NOMO-1 (cell line): ENCODE results near the gene KRTAP4-1.
"Not testable (repeated sequence)": the region's sequence is repeated elsewhere in the genome, so short reads cannot be mapped to it uniquely, and the experiment has no call there.

Experiments
- DNase-seq, 2 experiments: peaks; one replicate each; lab custom pipeline; 2025; ENCODE audit not compliant: unreplicated experiment in 2 of 2; lab: John Stamatoyannopoulos, UW

The KRTAP4-1 gene

DNA sequence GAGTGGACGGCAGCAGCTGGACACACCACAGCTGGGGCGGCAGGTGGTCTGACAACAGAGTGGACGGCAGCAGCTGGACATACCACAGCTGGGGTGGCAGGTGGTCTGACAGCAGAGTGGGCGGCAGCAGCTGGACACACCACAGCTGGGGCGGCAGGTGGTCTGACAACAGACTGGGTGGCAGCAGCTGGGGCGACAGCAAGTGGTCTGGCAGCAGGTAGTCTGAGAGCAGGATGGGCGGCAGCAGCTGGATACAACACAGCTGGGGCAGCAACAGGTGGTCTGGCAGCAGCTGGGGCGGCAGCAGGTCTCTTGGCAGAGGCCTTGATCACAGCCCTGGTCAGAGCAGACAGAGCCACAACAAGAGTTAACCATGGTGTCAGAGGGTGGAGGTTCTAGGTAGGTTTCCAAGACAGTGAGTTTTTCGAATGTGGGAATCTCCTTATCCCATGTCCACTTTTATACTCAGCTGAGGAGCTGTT is at the start of gene KRTAP4-1:
TSS of gene KRTAP4-1 (minus strand) at position 432 of the 482 bp plus-strand sequence. CDS start at position 375, 57 bp downstream.
- no peak for DNase-seq

DNA sequence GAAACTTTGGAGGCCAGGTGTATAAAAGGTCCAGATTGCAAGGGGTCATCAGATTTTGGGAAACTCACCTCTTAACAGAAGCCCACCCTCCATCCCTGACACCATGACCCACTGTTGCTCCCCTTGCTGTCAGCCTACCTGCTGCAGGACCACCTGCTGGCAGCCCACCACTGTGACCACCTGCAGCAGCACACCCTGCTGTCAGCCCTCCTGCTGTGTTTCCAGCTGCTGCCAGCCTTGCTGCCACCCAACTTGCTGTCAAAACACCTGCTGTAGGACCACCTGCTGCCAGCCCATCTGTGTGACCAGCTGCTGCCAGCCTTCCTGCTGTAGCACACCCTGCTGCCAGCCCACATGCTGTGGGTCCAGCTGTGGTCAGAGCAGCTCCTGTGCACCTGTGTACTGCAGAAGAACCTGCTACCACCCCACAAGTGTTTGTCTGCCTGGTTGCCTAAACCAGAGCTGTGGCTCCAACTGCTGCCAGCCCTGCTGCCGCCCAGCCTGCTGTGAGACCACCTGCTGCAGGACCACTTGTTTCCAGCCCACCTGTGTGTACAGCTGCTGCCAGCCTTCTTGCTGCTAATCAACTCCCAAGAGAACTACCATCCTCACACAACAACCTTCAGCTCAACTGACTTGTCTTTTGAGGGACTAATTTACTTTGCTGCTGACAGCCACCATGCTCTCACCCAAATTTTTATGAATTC is 47.8 kb upstream of the KRTAP4-1 start, which contains the start of gene KRTAP9-3:
TSS of gene KRTAP9-3 (plus strand) at position 51 of the 707 bp plus-strand sequence. CDS start at position 104, 53 bp downstream.
- not testable (repeated sequence) for DNase-seq

DNA sequence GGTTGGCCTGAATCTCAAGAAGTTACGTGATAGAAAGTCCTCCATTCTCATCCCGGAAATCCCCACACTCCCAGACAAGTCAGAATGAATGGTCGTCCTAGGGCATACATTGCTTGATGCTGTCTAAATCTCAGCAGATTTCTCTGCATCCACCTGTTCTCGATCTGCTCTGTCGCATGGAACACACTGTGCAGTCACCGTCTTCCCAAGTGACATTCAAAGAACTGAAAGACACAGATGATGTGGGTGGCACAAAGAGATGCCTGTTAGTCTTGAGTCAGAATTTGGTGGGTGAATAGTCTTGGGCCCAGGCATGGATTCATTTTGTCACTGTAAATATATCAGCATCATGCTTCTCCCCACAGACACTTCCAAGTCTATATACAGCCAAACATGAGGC is 47.0 kb upstream of the KRTAP4-1 start:
- no peak for DNase-seq

DNA sequence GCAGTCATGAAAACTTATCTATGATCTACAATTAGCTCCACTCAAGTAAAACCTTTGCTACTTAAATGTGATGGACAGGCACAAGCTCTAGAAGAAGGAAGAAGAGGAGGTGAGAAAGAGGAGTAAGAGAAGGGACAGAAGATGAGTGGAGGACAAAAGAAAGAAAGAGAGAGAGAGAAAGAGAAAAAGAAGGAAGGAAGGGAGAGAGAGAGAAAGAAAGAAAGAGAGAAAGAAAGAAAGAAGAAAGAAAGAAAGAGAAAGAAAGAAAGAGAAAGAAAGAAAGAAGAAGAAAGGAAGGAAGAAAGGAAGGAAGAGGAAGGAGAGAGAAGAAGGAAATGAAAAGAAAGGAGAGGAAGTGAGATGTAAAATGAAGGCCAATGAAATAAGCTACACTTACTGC is 45.4 kb upstream of the KRTAP4-1 start:
- no peak for DNase-seq

DNA sequence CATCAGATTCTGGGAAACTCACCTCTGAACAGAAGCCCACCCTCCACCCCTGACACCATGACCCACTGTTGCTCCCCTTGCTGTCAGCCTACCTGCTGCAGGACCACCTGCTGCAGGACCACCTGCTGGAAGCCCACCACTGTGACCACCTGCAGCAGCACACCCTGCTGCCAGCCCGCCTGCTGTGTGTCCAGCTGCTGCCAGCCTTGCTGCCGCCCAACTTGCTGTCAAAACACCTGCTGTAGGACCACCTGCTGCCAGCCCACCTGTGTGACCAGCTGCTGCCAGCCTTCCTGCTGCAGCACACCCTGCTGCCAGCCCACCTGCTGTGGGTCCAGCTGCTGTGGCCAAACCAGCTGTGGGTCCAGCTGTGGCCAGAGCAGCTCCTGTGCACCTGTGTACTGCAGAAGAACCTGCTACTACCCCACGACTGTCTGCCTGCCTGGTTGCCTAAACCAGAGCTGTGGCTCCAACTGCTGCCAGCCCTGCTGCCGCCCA is 41.9 kb upstream of the KRTAP4-1 start, which contains the start of gene KRTAP9-2:
TSS of gene KRTAP9-2 (plus strand) at position 51 of the 498 bp plus-strand sequence. CDS start at position 58, 7 bp downstream.
- DNase-seq: not testable (repeated sequence)

DNA sequence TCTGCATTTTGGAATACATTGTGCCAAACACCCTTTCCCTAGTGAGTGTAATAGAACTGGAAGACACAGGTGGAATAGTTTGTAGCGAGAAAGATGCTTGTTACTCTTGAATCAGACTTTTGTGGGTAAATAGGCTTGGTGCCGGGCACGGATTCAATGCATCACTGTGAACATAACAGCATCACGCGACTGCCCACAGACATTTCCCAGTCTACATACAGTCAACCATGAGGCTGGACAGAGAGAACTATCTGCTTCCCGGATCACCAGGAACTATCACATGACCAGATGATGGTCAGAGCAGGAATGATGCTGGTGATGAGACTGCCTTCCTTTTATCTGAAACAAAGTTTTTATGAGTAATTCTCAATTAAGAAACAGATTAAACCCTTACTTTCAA is 41.3 kb upstream of the KRTAP4-1 start:
- DNase-seq: no peak

DNA sequence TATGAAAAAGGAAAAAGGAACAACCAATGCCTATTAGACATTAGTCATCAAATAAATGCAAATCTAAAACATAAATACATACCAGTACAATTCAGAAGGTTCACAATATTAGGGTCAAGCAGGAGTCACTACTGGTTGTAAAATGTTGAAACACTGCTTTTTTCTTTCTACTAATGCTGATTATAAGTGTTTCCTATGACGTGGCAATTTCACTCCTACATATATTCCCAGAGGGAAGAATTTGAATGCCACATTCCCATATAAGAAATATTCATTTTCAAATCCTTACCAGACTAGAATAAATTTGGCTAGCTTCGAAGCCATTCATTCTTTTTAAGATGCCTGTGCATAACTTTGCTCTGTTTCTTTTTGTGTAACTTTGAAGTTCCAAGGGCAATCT is 39.1 kb upstream of the KRTAP4-1 start:
- no peak for DNase-seq

DNA sequence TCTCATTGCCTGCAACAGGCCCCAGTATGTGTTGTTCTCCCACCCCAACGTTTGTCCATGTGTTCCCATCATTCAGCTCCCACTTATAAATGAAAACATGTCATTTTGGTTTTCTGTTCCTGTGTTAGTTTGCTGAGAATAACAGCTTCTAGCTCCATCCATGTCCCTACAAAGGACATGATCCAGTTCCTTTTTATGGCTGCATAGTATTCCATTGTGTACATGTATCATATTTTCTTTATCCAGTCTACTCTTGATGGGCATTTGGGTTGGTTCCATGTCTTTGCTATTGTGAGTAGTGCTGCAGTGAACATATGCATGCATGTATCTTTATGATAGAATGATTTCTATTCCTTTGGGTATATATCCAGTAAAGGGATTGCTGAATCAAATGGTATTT is 31.0 kb upstream of the KRTAP4-1 start:
- DNase-seq: no peak

DNA sequence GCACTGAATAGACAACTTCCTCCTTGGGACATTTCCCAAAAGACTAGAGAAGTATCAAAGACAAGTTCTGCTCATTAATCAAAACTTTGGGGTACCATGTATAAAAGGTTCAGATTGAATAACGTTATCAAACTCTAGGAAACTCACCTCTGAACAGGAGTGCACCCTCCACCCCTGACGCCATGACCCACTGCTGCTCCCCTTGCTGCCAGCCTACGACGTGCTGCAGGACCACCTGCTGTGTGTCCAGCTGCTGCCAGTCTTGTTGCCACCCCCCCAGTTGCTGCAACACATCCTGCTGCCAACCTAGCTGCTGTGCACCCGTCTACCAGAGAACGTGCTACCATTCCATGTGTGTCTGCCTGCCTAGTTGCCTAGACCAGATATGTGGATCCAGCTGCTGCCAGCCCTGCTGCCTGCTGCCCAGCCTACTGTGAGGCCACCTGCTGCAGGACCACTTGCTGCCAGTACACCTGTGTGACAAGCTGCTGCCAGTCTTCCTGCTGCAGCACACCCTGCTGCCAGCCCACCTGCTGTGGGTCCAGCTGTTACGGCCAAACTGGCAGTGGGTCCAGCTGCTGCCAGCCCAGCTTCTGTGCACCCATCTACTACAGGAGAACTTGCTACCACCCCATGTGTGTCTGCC is 27.9 kb upstream of the KRTAP4-1 start:
- no peak for DNase-seq

DNA sequence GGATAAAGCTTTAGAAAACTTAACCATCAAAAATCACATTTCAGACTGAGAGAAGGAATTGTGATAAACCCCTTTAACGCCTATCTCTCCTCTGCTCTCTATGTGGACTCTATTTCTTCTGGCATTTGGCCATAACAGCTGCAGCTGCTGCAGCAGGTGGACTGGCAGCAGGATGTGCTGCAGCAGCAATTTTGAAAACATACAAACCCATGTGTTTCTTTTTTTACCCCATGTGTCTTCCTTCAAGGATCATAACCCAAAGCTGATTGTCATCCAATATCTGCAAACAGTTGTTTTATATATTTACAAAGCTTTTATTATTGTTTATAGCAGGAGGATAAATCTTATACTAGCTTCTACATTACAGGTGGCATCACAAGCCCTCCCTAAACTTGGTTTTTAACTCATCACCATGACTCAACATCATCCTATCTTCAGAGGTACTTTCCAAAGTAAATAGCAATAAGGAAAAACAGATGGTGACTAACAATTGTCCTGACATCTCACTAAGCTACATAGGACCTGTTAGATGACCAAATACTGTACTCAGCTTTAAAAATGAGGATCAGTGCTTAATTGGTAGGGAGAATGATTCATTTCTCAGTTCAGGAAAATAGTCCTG is 27.2 kb upstream of the KRTAP4-1 start:
- no peak for DNase-seq

DNA sequence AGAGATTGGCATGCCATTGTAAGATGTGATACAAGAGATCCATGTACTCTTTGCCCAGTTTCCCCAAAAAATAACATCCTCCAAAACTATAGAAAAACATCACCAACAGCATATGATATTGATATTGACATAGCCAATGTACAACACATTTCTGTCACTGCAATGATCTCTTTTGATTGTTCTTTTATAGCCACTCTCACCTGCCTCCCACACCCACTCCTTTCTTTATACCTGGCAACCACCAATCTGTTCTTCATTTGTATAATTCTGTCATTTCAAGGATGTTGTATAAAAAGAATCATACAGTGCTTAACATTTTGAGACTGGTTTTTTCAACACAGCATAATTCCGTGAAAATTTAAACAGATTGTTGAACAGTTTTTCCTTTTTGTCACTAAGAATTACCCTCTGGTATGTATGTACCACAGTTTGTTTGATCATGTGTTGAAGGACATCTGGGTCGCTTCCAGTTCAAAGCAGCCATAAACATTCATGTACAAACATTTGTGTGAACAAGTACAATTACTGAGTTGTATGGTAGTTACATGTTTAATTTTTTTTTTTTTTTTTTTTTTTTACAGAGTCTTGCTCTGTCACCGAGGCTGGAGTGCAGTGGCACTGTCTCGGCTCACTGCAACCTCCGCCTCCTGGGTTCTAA is 14.8 kb upstream of the KRTAP4-1 start:
- DNase-seq: no peak

DNA sequence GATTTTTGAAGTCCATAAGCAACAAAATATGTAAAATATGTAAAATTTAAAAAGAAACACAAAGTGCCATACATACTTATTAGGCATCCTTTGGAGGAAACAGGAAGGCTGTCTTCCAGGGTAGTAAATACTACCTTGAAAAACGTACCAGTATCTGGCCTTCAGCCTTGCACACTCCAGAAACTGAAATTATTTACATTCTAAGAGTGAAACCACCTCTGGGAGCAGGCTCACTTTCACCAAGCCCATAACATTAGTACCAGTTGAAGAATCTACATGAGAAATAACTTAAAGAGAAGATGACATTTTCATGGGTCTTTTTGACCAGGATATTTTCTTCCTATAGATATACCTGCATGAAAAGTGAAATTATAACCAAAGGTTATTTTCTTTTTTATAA is 11.4 kb upstream of the KRTAP4-1 start:
- DNase-seq: no peak

DNA sequence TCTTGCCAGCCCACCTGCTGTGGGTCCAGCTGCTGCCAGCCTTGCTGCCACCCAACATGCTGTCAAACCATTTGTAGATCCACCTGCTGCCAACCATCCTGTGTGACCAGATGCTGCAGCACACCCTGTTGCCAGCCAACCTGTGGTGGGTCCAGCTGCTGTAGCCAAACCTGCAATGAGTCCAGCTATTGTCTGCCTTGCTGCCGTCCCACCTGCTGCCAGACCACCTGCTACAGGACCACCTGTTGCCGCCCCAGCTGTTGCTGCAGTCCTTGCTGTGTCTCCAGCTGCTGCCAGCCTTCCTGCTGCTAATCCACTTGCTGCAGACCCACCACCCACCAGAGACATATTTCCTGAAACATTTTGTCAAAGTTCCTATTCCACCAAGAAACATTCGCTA is 5.6 kb upstream of the KRTAP4-1 start:
- DNase-seq: no peak

DNA sequence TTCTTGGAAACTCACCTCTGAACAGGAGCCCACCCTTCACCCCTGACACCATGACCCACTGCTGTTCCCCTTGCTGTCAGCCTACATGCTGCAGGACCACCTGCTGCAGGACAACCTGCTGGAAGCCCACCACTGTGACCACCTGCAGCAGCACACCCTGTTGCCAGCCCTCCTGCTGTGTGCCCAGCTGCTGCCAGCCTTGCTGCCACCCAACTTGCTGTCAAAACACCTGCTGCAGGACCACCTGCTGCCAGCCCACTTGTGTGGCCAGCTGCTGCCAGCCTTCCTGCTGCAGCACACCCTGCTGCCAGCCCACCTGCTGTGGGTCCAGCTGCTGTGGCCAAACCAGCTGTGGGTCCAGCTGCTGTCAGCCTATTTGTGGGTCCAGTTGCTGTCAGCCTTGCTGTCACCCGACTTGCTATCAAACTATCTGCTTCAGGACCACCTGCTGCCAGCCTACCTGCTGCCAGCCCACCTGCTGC is 5.2 kb upstream of the KRTAP4-1 start, which contains the start of gene KRTAP9-1:
TSS of gene KRTAP9-1 (plus strand) at position 51 of the 482 bp plus-strand sequence. CDS start at position 51, 0 bp downstream.
- DNase-seq: not testable (repeated sequence)

DNA sequence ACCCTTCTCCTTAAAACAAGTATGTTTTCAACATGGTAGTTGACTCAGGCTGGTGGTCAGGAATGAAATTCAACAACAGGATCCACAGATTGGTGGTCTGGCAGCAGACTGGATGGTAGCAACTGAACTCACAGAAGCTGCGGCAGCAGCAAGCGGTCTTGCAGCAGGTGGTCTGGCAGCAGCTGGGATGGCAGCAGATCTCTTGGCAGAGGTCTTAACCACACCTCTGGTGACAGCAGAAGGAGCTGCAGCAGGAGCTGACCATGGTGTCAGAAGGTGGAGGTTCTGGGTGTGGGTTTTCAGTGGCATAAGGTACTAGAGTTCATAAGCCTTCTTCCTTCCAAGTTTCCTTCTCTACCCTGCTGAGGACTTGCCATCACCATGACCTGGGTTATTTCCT is 2.2 kb upstream of the KRTAP4-1 start:
- DNase-seq: no peak

DNA sequence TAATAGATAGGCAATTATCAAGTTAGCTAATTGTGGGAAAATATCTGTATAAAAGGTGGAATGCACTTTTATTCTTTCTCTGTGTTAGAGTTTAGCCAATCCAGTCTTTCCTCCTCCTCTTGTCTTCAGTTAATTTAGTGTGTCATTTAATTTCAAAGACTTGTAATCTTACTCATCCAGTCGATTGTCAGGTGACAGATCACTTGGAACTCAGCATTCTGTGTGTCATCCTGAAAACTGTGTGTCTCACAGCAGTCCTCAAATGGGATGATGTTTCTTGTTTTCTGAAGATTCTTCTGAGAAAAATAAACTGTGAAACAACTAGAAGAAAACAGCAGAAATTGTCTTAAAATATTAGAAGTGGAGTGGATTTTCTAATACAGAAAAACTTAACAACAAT is 290 bp upstream of the KRTAP4-1 start:
- DNase-seq: no peak

DNA sequence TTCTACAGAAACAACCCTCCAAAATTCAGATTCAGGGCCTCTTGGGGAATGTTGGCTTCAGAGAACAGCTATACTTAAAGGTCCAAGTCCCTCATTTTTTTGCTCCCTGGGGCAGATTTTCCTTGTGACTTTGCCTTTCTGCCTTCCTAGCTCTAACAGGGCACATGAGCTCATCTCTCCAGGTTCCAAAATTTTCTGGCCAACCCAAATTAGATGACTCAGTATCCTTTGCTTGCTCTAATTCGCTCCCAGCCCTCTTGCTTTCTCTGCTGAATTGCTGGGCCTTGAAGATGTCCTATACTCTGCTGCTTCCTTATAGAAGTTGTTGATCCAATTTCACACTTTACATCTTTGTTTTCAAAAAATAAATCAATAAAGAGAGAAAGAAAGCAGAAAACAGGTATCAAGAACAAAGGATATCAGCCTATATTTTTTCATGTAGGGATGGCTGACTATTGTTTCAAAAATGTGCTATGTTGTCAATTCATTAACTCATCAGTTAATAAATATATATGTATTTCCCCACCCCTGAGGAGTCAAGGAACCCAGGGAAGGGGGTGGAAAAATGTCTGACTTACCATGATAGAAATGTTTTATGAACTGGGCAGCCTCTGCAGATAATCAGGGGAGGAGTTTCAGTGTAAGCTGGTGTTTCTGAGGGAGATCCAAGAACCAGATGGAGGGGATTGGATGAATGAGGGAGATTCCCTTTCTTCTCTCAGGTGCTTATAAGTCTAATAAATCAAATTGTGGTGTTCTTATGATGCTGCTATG is 5.7 kb downstream of the KRTAP4-1 start:
- no peak for DNase-seq

DNA sequence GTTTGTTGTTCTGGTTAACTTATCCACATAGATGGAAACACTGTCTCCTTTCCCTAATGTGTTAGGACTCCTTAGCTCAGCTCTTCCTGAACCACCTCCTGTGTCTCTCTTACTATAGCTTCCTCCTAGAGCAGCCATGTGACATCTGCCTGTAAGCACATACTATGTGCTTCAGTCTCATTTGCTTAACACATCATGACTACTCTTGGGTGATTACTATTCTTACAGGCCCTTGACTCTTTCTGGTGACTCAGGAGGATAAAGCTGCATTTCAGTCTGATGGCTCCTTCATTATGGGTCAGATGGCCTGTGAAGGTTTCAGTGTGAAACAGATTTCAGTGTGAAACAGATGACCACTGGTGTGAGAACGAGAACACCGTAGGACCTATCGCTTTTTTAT is 6.4 kb downstream of the KRTAP4-1 start:
- DNase-seq: no peak

DNA sequence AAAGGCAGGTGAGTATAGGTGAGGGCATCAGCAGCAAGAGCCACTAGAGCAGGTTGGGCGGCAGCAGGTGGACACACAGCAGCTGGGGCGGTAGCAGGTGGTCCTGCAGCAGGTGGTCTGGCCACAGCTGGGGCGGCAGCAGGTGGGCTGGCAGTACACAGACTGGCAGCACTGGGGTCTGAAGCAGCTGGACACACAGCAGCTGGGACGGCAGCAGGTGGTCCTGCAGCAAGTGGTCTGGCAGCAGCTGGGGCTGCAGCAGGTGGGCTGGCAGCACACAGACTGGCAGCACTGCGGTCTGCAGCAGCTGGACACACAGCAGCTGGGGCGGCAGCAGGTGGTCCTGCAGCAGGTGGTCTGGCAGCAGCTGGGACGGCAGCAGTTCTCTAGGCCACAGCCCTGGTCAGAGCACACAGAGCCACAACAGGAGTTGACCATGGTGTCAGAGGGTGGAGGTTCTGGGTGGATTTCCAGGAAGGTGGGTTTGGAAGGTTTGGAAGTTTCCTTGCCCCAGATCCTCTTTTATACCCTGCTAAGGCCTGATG is 6.9 kb downstream of the KRTAP4-1 start, which contains the start of gene KRTAP4-2:
TSS of gene KRTAP4-2 (minus strand) at position 495 of the 545 bp plus-strand sequence. CDS start at position 438, 57 bp downstream.
- DNase-seq: no peak
